SK-N-SH (cell line): ENCODE measurements around the gene OXA1L. TPM values are rescaled to one million over a fixed set of nuclear protein-coding genes. Genes with fewer than 3 reads are reported as not detected.

ENCODE experiments used
- CTCF ChIA-PET: fragments of 300-600, 350-600 bp; formaldehyde crosslinking; extraction: SDS; loops from one replicate; lab custom pipeline; 2021; lab: Yijun Ruan, JAX
- POLR2A ChIA-PET: fragments of 350-600 bp; sonication (Branson Sonifier 250); formaldehyde crosslinking; extraction: SDS; loops from one replicate; lab custom pipeline; 2020; ENCODE audit warnings: antibody characterized with exemption, inconsistent platforms; lab: Yijun Ruan, JAX
- DNase-seq: peaks from one replicate; pipeline ENCODE4 v3.0.0; 2012
- H2AFZ ChIP-seq: fragments of 200-600 bp; sonication (generic); 2 replicates; pipeline ENCODE4 v1.8.1; 2016; ENCODE audit warnings: antibody characterized with exemption, mild to moderate bottlenecking, low read depth
- H3F3A ChIP-seq: fragments of 200-600 bp; sonication (generic); replicated peaks from 2 replicates; pipeline ENCODE3; 2016; ENCODE audit warnings: antibody characterized with exemption, mild to moderate bottlenecking; ENCODE audit not compliant: insufficient read depth
- H3K27ac ChIP-seq, 2 experiments: fragments of 200-500 bp in 1 of 2; fragments of 200-600 bp in 1 of 2; sonication (Bioruptor generic) in 1 of 2; sonication (generic), shearing (Covaris generic) in 1 of 2; 2 replicates each; pipeline versions ENCODE4 v1.5.1 to v1.6.1; 2014 to 2016; ENCODE audit warnings: low read depth in 2 of 2, inconsistent platforms in 1 of 2, low read length in 1 of 2, mild to moderate bottlenecking in 1 of 2, mixed read lengths in 1 of 2
- H3K27me3 ChIP-seq: fragments of 200-600 bp; sonication (generic), shearing (Covaris generic); 2 replicates; pipeline ENCODE4 v1.6.1; 2016; ENCODE audit warnings: mixed run types; ENCODE audit not compliant: insufficient read depth
- H3K36me3 ChIP-seq, 2 experiments: fragments of 200-500 bp in 1 of 2; fragments of 200-600 bp in 1 of 2; sonication (Bioruptor generic) in 1 of 2; sonication (generic) in 1 of 2; replicated peaks in 1 of 2; 2 replicates each; pipeline versions ENCODE3 to v1.5.1; 2014 to 2016; ENCODE audit warnings: low read length in 1 of 2, mild to moderate bottlenecking in 1 of 2; ENCODE audit not compliant: insufficient read depth in 2 of 2, control insufficient read depth in 1 of 2
- H3K4me1 ChIP-seq, 2 experiments: fragments of 200-500 bp in 1 of 2; fragments of 200-600 bp in 1 of 2; sonication (Bioruptor generic) in 1 of 2; sonication (generic), shearing (Covaris generic) in 1 of 2; 2 replicates each; pipeline versions ENCODE4 v1.5.1 to v1.6.1; 2014 to 2016; ENCODE audit warnings: low read depth in 1 of 2, low read length in 1 of 2, mixed run types in 1 of 2; ENCODE audit not compliant: insufficient read depth in 2 of 2, control insufficient read depth in 1 of 2
- H3K4me2 ChIP-seq: fragments of 200-600 bp; sonication (generic), shearing (Covaris generic); 2 replicates; pipeline ENCODE4 v1.6.1; 2017; ENCODE audit warnings: mixed run types
- H3K4me3 ChIP-seq, 2 experiments: fragments of 200-500 bp in 1 of 2; fragments of 200-600 bp in 1 of 2; sonication (Bioruptor generic) in 1 of 2; sonication (generic), shearing (Covaris generic) in 1 of 2; 2 replicates each; pipeline versions ENCODE4 v1.5.1 to v1.8.1; 2014 to 2016; ENCODE audit warnings: low read depth in 2 of 2, inconsistent platforms in 1 of 2, low read length in 1 of 2, mild to moderate bottlenecking in 1 of 2, mixed read lengths in 1 of 2, moderate library complexity in 1 of 2
- H3K79me2 ChIP-seq: fragments of 200-600 bp; sonication (generic); 2 replicates; pipeline ENCODE4 v1.8.1; 2017; ENCODE audit warnings: mild to moderate bottlenecking; ENCODE audit not compliant: insufficient read depth
- H3K9ac ChIP-seq: fragments of 200-600 bp; sonication (generic); 2 replicates; pipeline ENCODE4 v1.6.1; 2017; ENCODE audit warnings: mixed run types
- H3K9me2 ChIP-seq: fragments of 200-600 bp; sonication (generic); 2 replicates; pipeline ENCODE4 v1.6.1; 2017; ENCODE audit warnings: mixed run types
- H3K9me3 ChIP-seq: fragments of 200-600 bp; sonication (generic); 2 replicates; pipeline ENCODE4 v1.6.1; 2017; ENCODE audit warnings: mixed run types, mild to moderate bottlenecking, moderate library complexity
- H4K20me1 ChIP-seq: fragments of 200-600 bp; sonication (generic); 2 replicates; pipeline ENCODE4 v1.6.1; 2017; ENCODE audit warnings: mild to moderate bottlenecking, mixed run types; ENCODE audit not compliant: insufficient read depth
- CHD2 ChIP-seq: fragments of 150-350 bp; IDR thresholded peaks from 2 replicates; pipeline ENCODE4 v1.6.1; 2018; ENCODE audit warnings: low read length; ENCODE audit not compliant: partially characterized antibody
- EP300 ChIP-seq, 2 experiments: IDR thresholded peaks; 2 replicates each; pipeline versions ENCODE4 v1.4.0 to v1.6.1; 2012; ENCODE audit warnings: borderline replicate concordance in 1 of 2, low read depth in 1 of 2, low read length in 1 of 2
- FOSL2 ChIP-seq: IDR thresholded peaks from 2 replicates; pipeline ENCODE4 v1.4.0; 2012; ENCODE audit warnings: low read depth, mild to moderate bottlenecking, moderate library complexity, borderline replicate concordance
- FOXM1 ChIP-seq: IDR thresholded peaks from 2 replicates; pipeline ENCODE4 v1.4.0; 2012; ENCODE audit warnings: low read depth, mild to moderate bottlenecking
- GATA2 ChIP-seq: sonication (generic); formaldehyde crosslinking; IDR thresholded peaks from 2 replicates; pipeline ENCODE4 v1.5.0; 2020; ENCODE audit warnings: mild to moderate bottlenecking, missing genetic modification reagents
- MEF2A ChIP-seq: IDR thresholded peaks from 2 replicates; pipeline ENCODE4 v1.4.0; 2012; ENCODE audit warnings: low read depth, borderline replicate concordance
- MXI1 ChIP-seq: IDR thresholded peaks from 2 replicates; pipeline ENCODE4 v1.6.1; 2012; ENCODE audit warnings: mild to moderate bottlenecking, low read depth, low read length, improper control_type of control experiment
- RAD21 ChIP-seq: IDR thresholded peaks from 2 replicates; pipeline ENCODE4 v1.6.1; 2012; ENCODE audit warnings: mild to moderate bottlenecking, low read length
- RCOR1 ChIP-seq: fragments of 150-350 bp; IDR thresholded peaks from 2 replicates; pipeline ENCODE4 v1.6.1; 2017; ENCODE audit warnings: antibody characterized with exemption, low read length
- RFX5 ChIP-seq: IDR thresholded peaks from 2 replicates; pipeline ENCODE4 v1.6.1; 2012; ENCODE audit warnings: mild to moderate bottlenecking, improper control_type of control experiment, low read length
- SIN3A ChIP-seq: IDR thresholded peaks from 2 replicates; pipeline ENCODE4 v1.6.1; 2012; ENCODE audit warnings: low read depth, mild to moderate bottlenecking, low read length, moderate library complexity, borderline replicate concordance
- SMC3 ChIP-seq: IDR thresholded peaks from 2 replicates; pipeline ENCODE4 v1.6.1; 2012; ENCODE audit warnings: low read depth, low read length, improper control_type of control experiment
- YY1 ChIP-seq: IDR thresholded peaks from 2 replicates; pipeline ENCODE4 v1.4.0; 2012; ENCODE audit warnings: low read depth, mild to moderate bottlenecking
- WGBS: methylation state at CpG from one replicate; pipeline ENCODE4 v1.1.6; 2017; ENCODE audit warnings: low lambda C conversion rate; 5-methylcytosine and 5-hydroxymethylcytosine counted together
- polyA plus RNA-seq, 3 experiments: library from polyadenylated mRNA; depleted of rRNA; stranded (reverse); fragments of >200 nt; gene quantifications; 2 replicates each; pipeline ENCODE4 v1.2.3, GENCODE V29; 2012
- TF ChIP-seq, protein P1 (sequence below): fragments of 150-350 bp; IDR thresholded peaks from 2 replicates; pipeline ENCODE4 v1.6.1; 2016; ENCODE audit warnings: mild to moderate bottlenecking, low read depth, low read length
- TF ChIP-seq, protein P2 (sequence below): IDR thresholded peaks from 2 replicates; pipeline ENCODE4 v1.4.0; 2012; ENCODE audit warnings: low read depth
- TF ChIP-seq, protein P3 (sequence below): IDR thresholded peaks from 2 replicates; pipeline ENCODE4; 2012
- TF ChIP-seq, protein P4 (sequence below): fragments of 150-350 bp; IDR thresholded peaks from 2 replicates; pipeline ENCODE4 v1.6.1; 2017; ENCODE audit warnings: antibody characterized with exemption, low read length, low read depth, borderline replicate concordance
- TF ChIP-seq, protein P5 (sequence below): IDR thresholded peaks from 2 replicates; pipeline ENCODE4 v1.4.0; 2012; ENCODE audit warnings: low read depth, borderline replicate concordance

OXA1L gene
- polyA plus RNA-seq, 1 of the 3 experiments (the other 2 are of a cell fraction): 119 TPM

DNA sequence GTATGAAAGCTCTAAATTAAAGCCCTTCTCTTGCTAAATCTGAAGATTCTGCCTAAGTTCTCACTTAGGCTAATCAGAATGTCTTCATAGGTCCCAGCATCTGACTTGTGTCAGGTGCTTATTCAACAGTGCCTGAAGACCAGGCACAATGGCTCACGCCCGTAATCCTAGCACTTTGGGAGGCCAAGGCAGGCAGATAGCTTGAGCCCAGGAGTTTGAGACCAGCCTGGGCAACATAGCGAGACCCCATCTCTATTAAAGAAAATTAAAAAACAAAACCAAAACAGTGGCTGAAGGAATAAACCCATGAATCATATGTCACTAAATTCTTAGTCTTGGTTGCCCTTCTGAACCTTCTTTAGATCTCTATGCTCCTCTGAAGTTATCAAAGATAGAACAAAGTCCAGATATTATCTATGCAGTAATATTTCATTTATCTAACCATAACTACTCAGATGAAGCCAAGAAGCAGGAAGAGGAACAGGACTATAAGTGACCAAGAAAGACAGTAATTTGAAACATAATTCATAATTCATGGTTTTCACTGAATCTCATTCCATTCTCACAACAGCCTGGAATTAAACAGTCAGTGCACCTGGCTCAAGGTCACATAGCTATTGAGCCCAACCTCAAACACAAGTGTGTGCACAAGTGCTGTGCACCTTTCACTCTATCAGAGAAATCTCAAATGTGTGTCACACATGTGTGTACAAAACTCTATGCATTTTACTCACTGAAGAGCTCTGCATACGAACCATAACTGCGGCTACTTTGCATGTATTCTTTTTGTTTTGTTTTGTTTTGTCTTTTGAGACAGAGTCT is 42.1 kb downstream of the OXA1L start:
- no peak overlapping the region for H3K27ac ChIP-seq
- H4K20me1 ChIP-seq: no peaks in the 10 kb centered on the region
- no peaks in the 10 kb centered on the region for H3F3A ChIP-seq
- no peak overlapping the region for H3K9ac ChIP-seq
- TF ChIP-seq RCOR1 (no peak), GATA2 (CRISPR knock-in tag) (no peak), FOSL2 (no peak), RFX5 (no peak), SIN3A (no peak), RAD21 (no peak), EP300 (IDR thresholded peaks at IDR 0.05; ENCODE audit: borderline replicate concordance in 1 of 2, low read depth in 1 of 2, low read length in 1 of 2) (no peak), CHD2 (no peak)
- TF ChIP-seq, protein P1, sequence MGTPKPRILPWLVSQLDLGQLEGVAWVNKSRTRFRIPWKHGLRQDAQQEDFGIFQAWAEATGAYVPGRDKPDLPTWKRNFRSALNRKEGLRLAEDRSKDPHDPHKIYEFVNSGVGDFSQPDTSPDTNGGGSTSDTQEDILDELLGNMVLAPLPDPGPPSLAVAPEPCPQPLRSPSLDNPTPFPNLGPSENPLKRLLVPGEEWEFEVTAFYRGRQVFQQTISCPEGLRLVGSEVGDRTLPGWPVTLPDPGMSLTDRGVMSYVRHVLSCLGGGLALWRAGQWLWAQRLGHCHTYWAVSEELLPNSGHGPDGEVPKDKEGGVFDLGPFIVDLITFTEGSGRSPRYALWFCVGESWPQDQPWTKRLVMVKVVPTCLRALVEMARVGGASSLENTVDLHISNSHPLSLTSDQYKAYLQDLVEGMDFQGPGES: no peak
- H3K4me1 ChIP-seq: no peaks in the 10 kb centered on the region
- H2AFZ ChIP-seq: no peak overlapping the region
- no peaks in the 10 kb centered on the region for H3K9me2 ChIP-seq
- H3K9me3 ChIP-seq: no peaks in the 10 kb centered on the region
- 58% methylated on average over 5 of the region's 5 CpGs for WGBS
- POLR2A ChIA-PET: no interaction called here
- no peak for DNase-seq
- no peaks in the 10 kb centered on the region for H3K79me2 ChIP-seq
- H3K27me3 ChIP-seq: peaks cover 33% of the 10 kb centered on the region
- CTCF ChIA-PET: interaction anchor here (1.0 to 2.3 kb wide), 7 partner anchors 11 to 252 kb away, joined by 3 to 8 read pairs (median 5); no protein-coding TSS in a partner anchor
- H3K4me3 ChIP-seq: no peak overlapping the region
- H3K36me3 ChIP-seq: no peaks in the 10 kb centered on the region
- H3K4me2 ChIP-seq: no peak overlapping the region

DNA sequence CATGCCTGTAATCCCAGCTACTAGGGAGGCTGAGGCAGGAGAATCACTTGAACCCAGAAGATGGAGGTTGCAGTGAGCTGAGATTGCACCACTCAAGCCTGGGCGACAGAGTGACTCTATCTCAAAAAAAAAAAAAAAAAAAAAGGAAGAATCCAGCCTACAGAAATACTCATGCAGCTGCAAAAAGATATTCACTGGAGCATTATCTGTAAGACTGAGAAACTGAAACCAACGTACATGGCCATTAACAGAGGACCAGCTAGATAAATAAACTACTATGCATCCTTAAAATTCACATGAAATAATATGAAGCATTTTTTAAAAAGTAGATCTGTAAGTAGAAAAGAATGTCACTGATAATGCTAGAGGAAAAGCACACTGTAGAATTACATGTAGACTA is 45.2 kb downstream of the OXA1L start:
- Histone ChIP-seq H3K36me3 (no peaks in the 10 kb centered on the region), H3K9ac (no peak overlapping the region), H3K4me3 (no peak overlapping the region), H3K4me2 (no peak overlapping the region), H3K9me3 (no peaks in the 10 kb centered on the region), H3K4me1 (no peaks in the 10 kb centered on the region), H3F3A (no peaks in the 10 kb centered on the region), H3K27ac (no peak overlapping the region), H3K79me2 (no peaks in the 10 kb centered on the region), H2AFZ (no peak overlapping the region), H3K9me2 (no peaks in the 10 kb centered on the region), H3K27me3 (peaks cover 16% of the 10 kb centered on the region; the same call in 1 of the 2 replicates), H4K20me1 (no peaks in the 10 kb centered on the region)
- no peak for DNase-seq
- POLR2A ChIA-PET: no interaction called here
- TF ChIP-seq SMC3 (no peak), SIN3A (no peak), FOXM1 (no peak), MXI1 (no peak), YY1 (no peak), FOSL2 (no peak), EP300 (IDR thresholded peaks at IDR 0.05; ENCODE audit: borderline replicate concordance in 1 of 2, low read depth in 1 of 2, low read length in 1 of 2) (no peak), MEF2A (no peak)
- TF ChIP-seq, protein P2, sequence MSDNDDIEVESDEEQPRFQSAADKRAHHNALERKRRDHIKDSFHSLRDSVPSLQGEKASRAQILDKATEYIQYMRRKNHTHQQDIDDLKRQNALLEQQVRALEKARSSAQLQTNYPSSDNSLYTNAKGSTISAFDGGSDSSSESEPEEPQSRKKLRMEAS: no peak
- TF ChIP-seq, protein P3, sequence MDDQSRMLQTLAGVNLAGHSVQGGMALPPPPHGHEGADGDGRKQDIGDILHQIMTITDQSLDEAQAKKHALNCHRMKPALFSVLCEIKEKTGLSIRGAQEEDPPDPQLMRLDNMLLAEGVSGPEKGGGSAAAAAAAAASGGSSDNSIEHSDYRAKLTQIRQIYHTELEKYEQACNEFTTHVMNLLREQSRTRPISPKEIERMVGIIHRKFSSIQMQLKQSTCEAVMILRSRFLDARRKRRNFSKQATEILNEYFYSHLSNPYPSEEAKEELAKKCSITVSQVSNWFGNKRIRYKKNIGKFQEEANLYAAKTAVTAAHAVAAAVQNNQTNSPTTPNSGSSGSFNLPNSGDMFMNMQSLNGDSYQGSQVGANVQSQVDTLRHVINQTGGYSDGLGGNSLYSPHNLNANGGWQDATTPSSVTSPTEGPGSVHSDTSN: no peak
- TF ChIP-seq, protein P4, sequence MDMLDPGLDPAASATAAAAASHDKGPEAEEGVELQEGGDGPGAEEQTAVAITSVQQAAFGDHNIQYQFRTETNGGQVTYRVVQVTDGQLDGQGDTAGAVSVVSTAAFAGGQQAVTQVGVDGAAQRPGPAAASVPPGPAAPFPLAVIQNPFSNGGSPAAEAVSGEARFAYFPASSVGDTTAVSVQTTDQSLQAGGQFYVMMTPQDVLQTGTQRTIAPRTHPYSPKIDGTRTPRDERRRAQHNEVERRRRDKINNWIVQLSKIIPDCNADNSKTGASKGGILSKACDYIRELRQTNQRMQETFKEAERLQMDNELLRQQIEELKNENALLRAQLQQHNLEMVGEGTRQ: no peak
- TF ChIP-seq, protein P1: no peak
- TF ChIP-seq, protein P5, sequence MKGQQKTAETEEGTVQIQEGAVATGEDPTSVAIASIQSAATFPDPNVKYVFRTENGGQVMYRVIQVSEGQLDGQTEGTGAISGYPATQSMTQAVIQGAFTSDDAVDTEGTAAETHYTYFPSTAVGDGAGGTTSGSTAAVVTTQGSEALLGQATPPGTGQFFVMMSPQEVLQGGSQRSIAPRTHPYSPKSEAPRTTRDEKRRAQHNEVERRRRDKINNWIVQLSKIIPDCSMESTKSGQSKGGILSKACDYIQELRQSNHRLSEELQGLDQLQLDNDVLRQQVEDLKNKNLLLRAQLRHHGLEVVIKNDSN: no peak
- 35% methylated on average over 2 of the region's 2 CpGs for WGBS
- CTCF ChIA-PET: interaction anchor here (2.6 to 19.1 kb wide), 2 partner anchors 11 to 43 kb away, joined by 10 to 472 read pairs; no protein-coding TSS in a partner anchor
